ENCODE results near the gene RAB30. TPM values are rescaled to one million over a fixed set of nuclear protein-coding genes. Genes with fewer than 3 reads are reported as not detected.

Gene RAB30
- total and polyA plus RNA-seq, 9 of the 15 experiments (the other 6 are each of a cell fraction or from before 2014, with no cell fraction given): 0.29 to 1.3 (median 1.0) TPM

GRCh38 chr11:83007909-83008580 lies 63.7 kb downstream of the RAB30 start (continued):
- TF ChIP-seq DPF2 (IDR thresholded peaks at IDR 0.05): peak; percentile 95
- TF ChIP-seq FOXK1 (CRISPR knock-in tag; IDR thresholded peaks at IDR 0.05; ENCODE audit: borderline replicate concordance): no peak
- no peak for TF ChIP-seq ARID3B (CRISPR knock-in tag; IDR thresholded peaks at IDR 0.05; ENCODE audit: borderline replicate concordance)
- peak; percentile 82 for TF ChIP-seq GABPA (tag; conservative IDR thresholded peaks at IDR 0.05; ENCODE audit: low read depth)
- no peak for TF ChIP-seq ATF4 (CRISPR knock-in tag; IDR thresholded peaks at IDR 0.05)
- peak; percentile 32 for TF ChIP-seq TAF1 (IDR thresholded peaks at IDR 0.05; ENCODE audit: control insufficient read depth, extremely low read depth, insufficient read depth, low read length, severe bottlenecking)
- no peak for TF ChIP-seq MLLT1 (IDR thresholded peaks at IDR 0.05)
- no peak for TF ChIP-seq NR2C2 (CRISPR knock-in tag; IDR thresholded peaks at IDR 0.05)
- TF ChIP-seq NR2C2 (tag; IDR thresholded peaks at IDR 0.05): peak; percentile 92
- no peak for TF ChIP-seq SFPQ (IDR thresholded peaks at IDR 0.05; ENCODE audit: low read depth, low read length)
- no peak for TF ChIP-seq RBM14 (IDR thresholded peaks at IDR 0.05; ENCODE audit: borderline replicate concordance, insufficient read depth, low read depth, low read length)
- no peak for TF ChIP-seq ZNF165 (CRISPR knock-in tag; IDR thresholded peaks at IDR 0.05; ENCODE audit: borderline replicate concordance)
- no peak for TF ChIP-seq ZNF830 (CRISPR knock-in tag; IDR thresholded peaks at IDR 0.05)
- TF ChIP-seq POLR3A (IDR thresholded peaks at IDR 0.05; ENCODE audit: borderline replicate concordance, extremely low read depth, insufficient read depth, insufficient read length): no peak
- no peak for TF ChIP-seq JUNB (CRISPR knock-in tag; conservative IDR thresholded peaks at IDR 0.05)
- no peak for TF ChIP-seq U2AF1 (optimal IDR thresholded peaks at IDR 0.05; ENCODE audit: low read depth, low read length)
- TF ChIP-seq KLF1 (tag; IDR thresholded peaks at IDR 0.05): no peak
- TF ChIP-seq POLR2AphosphoS2 (IDR thresholded peaks at IDR 0.05; ENCODE audit: low read length): no peak
- TF ChIP-seq RUNX1 (IDR thresholded peaks at IDR 0.05; ENCODE audit: low read depth): no peak
- TF ChIP-seq BRF1 (IDR thresholded peaks at IDR 0.05; ENCODE audit: borderline replicate concordance, extremely low read depth, insufficient read length): no peak
